ENCODE results near the gene ZNF385C. TPM values are rescaled to one million over a fixed set of nuclear protein-coding genes. Genes with fewer than 3 reads are reported as not detected.
A peak's percentile ranks its signal among the peaks of the same experiment; 100 is the strongest.

The ZNF385C gene
- total RNA-seq, 1 experiment from 2014 or later = 2.8 TPM

DNA sequence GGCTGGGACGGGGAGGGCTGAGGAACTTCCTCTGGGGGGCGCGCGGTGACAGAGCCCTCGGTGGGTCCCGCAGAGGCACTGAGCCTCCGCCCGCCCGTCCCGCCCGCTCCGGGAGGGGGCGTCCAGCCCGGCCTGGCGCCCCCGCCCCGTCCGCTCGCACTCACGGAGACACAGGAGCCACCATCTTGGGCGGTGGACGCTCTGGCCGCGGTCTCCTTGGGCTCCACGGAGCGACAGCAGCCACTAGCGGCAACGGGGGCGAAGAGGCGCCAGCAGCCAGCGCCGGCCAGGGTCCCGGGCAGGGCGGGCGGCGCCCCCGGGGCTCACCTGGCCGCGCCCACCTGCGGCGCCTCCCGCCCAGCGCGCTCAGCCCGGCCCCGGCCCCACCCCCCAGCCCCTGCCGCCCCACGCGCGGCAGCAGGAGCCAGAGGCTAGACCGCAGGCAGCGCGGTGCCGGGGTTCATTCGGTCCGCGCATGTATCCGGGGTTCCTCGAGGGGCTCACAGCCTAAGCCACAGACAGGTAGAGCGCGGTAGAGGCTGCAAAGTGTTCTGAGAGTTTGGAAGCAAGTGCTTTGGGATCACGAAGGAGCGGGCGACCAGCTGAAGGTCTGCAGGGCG lies 47.8 kb downstream of the ZNF385C start, which contains the start of gene C17orf113:
Gene C17orf113, minus strand, starts transcription at position 209 of the 620 bp plus-strand sequence. CDS start 7,225 bp downstream, outside the sequence.
- no peaks in the 10 kb centered on the region for H3K27me3 ChIP-seq (ENCODE audit: insufficient read depth, low read length)
- H2BK5ac ChIP-seq (ENCODE audit: insufficient read length, low read length) = no peak within 1 kb of the TSS
- H2AK5ac ChIP-seq (ENCODE audit: insufficient read length, low read length) = no peak within 1 kb of the TSS
- H3K23ac ChIP-seq (ENCODE audit: insufficient read length, low read depth, low read length) = no peak within 1 kb of the TSS
- no peaks in the 10 kb centered on the region for H3K9me3 ChIP-seq (ENCODE audit: control insufficient read depth, low read depth, low read length)
- Mint-ChIP-seq H3K36me3 (ENCODE audit: insufficient read depth in 1 of 3, low read depth in 3 of 3) (no peaks in the 10 kb centered on the region; a peak in 1 of 7 replicates), H3K4me1 (peaks cover 48 to 57% of the 10 kb centered on the region in 2 experiments), H3K27ac (peak within 1 kb of the TSS in 1 of 3 experiments; percentile 82; a peak in 1 of 7 replicates), H3K9me3 (no peaks in the 10 kb centered on the region), H3K27me3 (ENCODE audit: low read depth) (peaks cover 33% of the 10 kb centered on the region), H3K4me3 (peak within 1 kb of the TSS; percentile 75 to 88)
- no peak within 1 kb of the TSS for H3K9ac ChIP-seq (ENCODE audit: extremely low read depth, insufficient read length, low read length)
- H3K27ac ChIP-seq (ENCODE audit: insufficient read length, low read depth, low read length) = no peak within 1 kb of the TSS
- no peak within 1 kb of the TSS for H2BK12ac ChIP-seq (ENCODE audit: insufficient read length, low read depth, low read length)
- H4K5ac ChIP-seq (ENCODE audit: insufficient read length, low read depth, low read length) = no peak within 1 kb of the TSS
- no peak within 1 kb of the TSS for H4K8ac ChIP-seq (replicated peaks; ENCODE audit: insufficient read length, low read depth, low read length)
- H3K79me1 ChIP-seq (ENCODE audit: insufficient read depth, low read depth, low read length, poor library complexity, severe bottlenecking) = no peaks in the 10 kb centered on the region
- H2BK15ac ChIP-seq (ENCODE audit: low read depth, low read length) = no peak within 1 kb of the TSS
- no peak within 1 kb of the TSS for H3T11ph ChIP-seq (ENCODE audit: low read length)
- no peak within 1 kb of the TSS for H2BK120ac ChIP-seq (ENCODE audit: low read depth, low read length, poor library complexity, severe bottlenecking)
- no peak within 1 kb of the TSS for H2AFZ ChIP-seq (ENCODE audit: low read length)
- H3K18ac ChIP-seq (ENCODE audit: insufficient read length, low read depth, low read length) = no peak within 1 kb of the TSS
- no peak within 1 kb of the TSS; the same call in 1 of the 2 replicates for H3K14ac ChIP-seq (ENCODE audit: insufficient read depth, low read length)
- no peak within 1 kb of the TSS for H3K4ac ChIP-seq (ENCODE audit: low read depth, low read length)
- peak within 1 kb of the TSS; percentile 69 for H3K4me2 ChIP-seq (ENCODE audit: insufficient read depth, insufficient read length, low read length)
- H3K56ac ChIP-seq (ENCODE audit: insufficient read length, low read depth, low read length) = no peak within 1 kb of the TSS
- H3K23me2 ChIP-seq (ENCODE audit: insufficient read length, low read depth, low read length, poor library complexity, severe bottlenecking) = peaks cover 9% of the 10 kb centered on the region
- no peaks in the 10 kb centered on the region for H4K20me1 ChIP-seq (ENCODE audit: control insufficient read depth, insufficient read depth, insufficient read length)
- H3K4me1 ChIP-seq (ENCODE audit: insufficient read depth, low read length) = peaks cover 7% of the 10 kb centered on the region; the same call in 1 of the 2 replicates
- no peaks in the 10 kb centered on the region for H3K79me2 ChIP-seq (ENCODE audit: insufficient read depth, low read length)
- no peak within 1 kb of the TSS for H4K91ac ChIP-seq (ENCODE audit: insufficient read length, low read depth, low read length)
- WGBS (ENCODE audit: extremely low coverage, insufficient read length, low lambda C conversion rate) = no CpG with 5 or more reads among the region's 65 CpGs
- TF ChIP-seq, protein P1, sequence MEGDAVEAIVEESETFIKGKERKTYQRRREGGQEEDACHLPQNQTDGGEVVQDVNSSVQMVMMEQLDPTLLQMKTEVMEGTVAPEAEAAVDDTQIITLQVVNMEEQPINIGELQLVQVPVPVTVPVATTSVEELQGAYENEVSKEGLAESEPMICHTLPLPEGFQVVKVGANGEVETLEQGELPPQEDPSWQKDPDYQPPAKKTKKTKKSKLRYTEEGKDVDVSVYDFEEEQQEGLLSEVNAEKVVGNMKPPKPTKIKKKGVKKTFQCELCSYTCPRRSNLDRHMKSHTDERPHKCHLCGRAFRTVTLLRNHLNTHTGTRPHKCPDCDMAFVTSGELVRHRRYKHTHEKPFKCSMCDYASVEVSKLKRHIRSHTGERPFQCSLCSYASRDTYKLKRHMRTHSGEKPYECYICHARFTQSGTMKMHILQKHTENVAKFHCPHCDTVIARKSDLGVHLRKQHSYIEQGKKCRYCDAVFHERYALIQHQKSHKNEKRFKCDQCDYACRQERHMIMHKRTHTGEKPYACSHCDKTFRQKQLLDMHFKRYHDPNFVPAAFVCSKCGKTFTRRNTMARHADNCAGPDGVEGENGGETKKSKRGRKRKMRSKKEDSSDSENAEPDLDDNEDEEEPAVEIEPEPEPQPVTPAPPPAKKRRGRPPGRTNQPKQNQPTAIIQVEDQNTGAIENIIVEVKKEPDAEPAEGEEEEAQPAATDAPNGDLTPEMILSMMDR (conservative IDR thresholded peaks at IDR 0.05) = peak; percentile 62
- no peak within 1 kb of the TSS for H2BK20ac ChIP-seq (ENCODE audit: low read depth, low read length, poor library complexity, severe bottlenecking)
- peak; percentile 78 for DNase-seq

Data from H9 (cell line).